Measurements from ENCODE around the gene TNIK.

- TF ChIP-seq CTCF (conservative IDR thresholded peaks at IDR 0.05; ENCODE audit: low read length) (no peak), EZH2phosphoT487 (IDR thresholded peaks at IDR 0.05; ENCODE audit: borderline replicate concordance) (no peak)
Observed at GRCh38 chr3:171481011-171481410, 20.8 kb upstream of the TNIK start.

Measured in Loucy (cell line).